ENCODE measurements around the gene TSHZ2.

The TSHZ2 gene

GRCh38 chr20:53070706-53071392 is 98.7 kb downstream of the TSHZ2 start:
- WGBS = 25% methylated on average over 3 of the region's 8 CpGs
- H3K36me3 ChIP-seq (ENCODE audit: control insufficient read depth in 1 of 2, insufficient read depth in 2 of 2, low read depth in 1 of 2, low read length in 2 of 2) = peaks cover 0 to 4% of the 10 kb centered on the region in 2 experiments
- no peak overlapping the region for H3K14ac ChIP-seq (ENCODE audit: low read length in 2 of 2)
- no peak overlapping the region for H3K4me3 ChIP-seq (ENCODE audit: insufficient read depth in 1 of 2, low read depth in 1 of 2, low read length in 2 of 2)
- no peak overlapping the region for H2AFZ ChIP-seq (ENCODE audit: low read depth, low read length)
- no peak overlapping the region for H3K27ac ChIP-seq (ENCODE audit: low read length, poor library complexity, severe bottlenecking)
- H2BK15ac ChIP-seq (ENCODE audit: low read depth, poor library complexity, severe bottlenecking) = no peak overlapping the region
- no peaks in the 10 kb centered on the region for H3K27me3 ChIP-seq (ENCODE audit: control insufficient read depth in 1 of 2, insufficient read depth in 1 of 2, low read length in 2 of 2)
- H3K4ac ChIP-seq (ENCODE audit: low read depth in 1 of 2, low read length in 2 of 2) = no peak overlapping the region
- H3K9me3 ChIP-seq (ENCODE audit: control insufficient read depth, low read length) = no peaks in the 10 kb centered on the region
- H2BK12ac ChIP-seq (ENCODE audit: low read length in 2 of 2) = no peak overlapping the region
- no peak overlapping the region for H3K9ac ChIP-seq (ENCODE audit: low read length)
- no peak overlapping the region for H2BK120ac ChIP-seq (ENCODE audit: low read depth, low read length)
- DNase-seq = peak; percentile 61
- no peak overlapping the region for H4K91ac ChIP-seq (ENCODE audit: low read length)
- no peak overlapping the region for H2AK5ac ChIP-seq (ENCODE audit: low read length, severe bottlenecking)
- no peak overlapping the region for H2BK5ac ChIP-seq (ENCODE audit: low read depth, low read length, poor library complexity, severe bottlenecking)
- no peak overlapping the region for H3K18ac ChIP-seq (ENCODE audit: low read depth in 1 of 2, low read length in 2 of 2)
- no peak overlapping the region for H4K8ac ChIP-seq (ENCODE audit: low read length)
- H3K23ac ChIP-seq (ENCODE audit: low read length in 2 of 2) = no peak overlapping the region
- H3K4me1 ChIP-seq (ENCODE audit: control insufficient read depth, insufficient read depth, low read depth, low read length) = no peaks in the 10 kb centered on the region
- no peaks in the 10 kb centered on the region for H3K79me1 ChIP-seq (replicated peaks; ENCODE audit: low read length, poor library complexity, severe bottlenecking)
- H3K4me2 ChIP-seq (ENCODE audit: low read length, poor library complexity, severe bottlenecking) = no peak overlapping the region

- H2BK5ac ChIP-seq (ENCODE audit: low read depth, low read length, poor library complexity, severe bottlenecking) = no peak overlapping the region
- H3K14ac ChIP-seq (ENCODE audit: low read length in 2 of 2) = no peak overlapping the region
- H2BK120ac ChIP-seq (ENCODE audit: low read depth, low read length) = peak overlapping the region; percentile 74
- no peak overlapping the region for H2AK5ac ChIP-seq (ENCODE audit: low read length, severe bottlenecking)
- H2BK12ac ChIP-seq (ENCODE audit: low read length in 2 of 2) = peak overlapping the region in 1 of 2 experiments; percentile 77
- no peak overlapping the region for H3K4me2 ChIP-seq (ENCODE audit: low read length, poor library complexity, severe bottlenecking)
- no peak overlapping the region for H2AFZ ChIP-seq (ENCODE audit: low read depth, low read length)
- H4K91ac ChIP-seq (ENCODE audit: low read length) = no peak overlapping the region
- H3K27ac ChIP-seq (ENCODE audit: low read length, poor library complexity, severe bottlenecking) = no peak overlapping the region
- no peaks in the 10 kb centered on the region for H3K27me3 ChIP-seq (ENCODE audit: control insufficient read depth in 1 of 2, insufficient read depth in 1 of 2, low read length in 2 of 2)
- no peaks in the 10 kb centered on the region for H3K79me1 ChIP-seq (replicated peaks; ENCODE audit: low read length, poor library complexity, severe bottlenecking)
- H3K4me3 ChIP-seq (ENCODE audit: insufficient read depth in 1 of 2, low read depth in 1 of 2, low read length in 2 of 2) = no peak overlapping the region
- peak overlapping the region; percentile 64 to 66 for H3K18ac ChIP-seq (ENCODE audit: low read depth in 1 of 2, low read length in 2 of 2)
- H3K4ac ChIP-seq (ENCODE audit: low read depth in 1 of 2, low read length in 2 of 2) = peak overlapping the region; percentile 54 to 59
- no peak for DNase-seq
- H3K23ac ChIP-seq (ENCODE audit: low read length in 2 of 2) = no peak overlapping the region
- no peaks in the 10 kb centered on the region for H3K9me3 ChIP-seq (ENCODE audit: control insufficient read depth, low read length)
- no peaks in the 10 kb centered on the region for H3K4me1 ChIP-seq (ENCODE audit: control insufficient read depth, insufficient read depth, low read depth, low read length)
- H4K8ac ChIP-seq (ENCODE audit: low read length) = peak overlapping the region; percentile 66
- H3K9ac ChIP-seq (ENCODE audit: low read length) = no peak overlapping the region
- WGBS = 86% methylated on average over 6 of the region's 8 CpGs
- H2BK15ac ChIP-seq (ENCODE audit: low read depth, poor library complexity, severe bottlenecking) = no peak overlapping the region
- H3K36me3 ChIP-seq (ENCODE audit: control insufficient read depth in 1 of 2, insufficient read depth in 2 of 2, low read depth in 1 of 2, low read length in 2 of 2) = peaks cover 0 to 4% of the 10 kb centered on the region in 2 experiments
Observed at GRCh38 chr20:53071833-53072232, 99.7 kb downstream of the TSHZ2 start.

GRCh38 chr20:53072923-53073579 is 100.9 kb downstream of the TSHZ2 start:
- H3K9ac ChIP-seq (ENCODE audit: low read length) = no peak overlapping the region
- H3K14ac ChIP-seq (ENCODE audit: low read length in 2 of 2) = no peak overlapping the region
- no peak overlapping the region for H2AK5ac ChIP-seq (ENCODE audit: low read length, severe bottlenecking)
- WGBS = 94% methylated on average over 1 of the region's 1 CpG
- no peaks in the 10 kb centered on the region for H3K4me1 ChIP-seq (ENCODE audit: control insufficient read depth, insufficient read depth, low read depth, low read length)
- H3K27ac ChIP-seq (ENCODE audit: low read length, poor library complexity, severe bottlenecking) = no peak overlapping the region
- H4K91ac ChIP-seq (ENCODE audit: low read length) = no peak overlapping the region
- no peak overlapping the region for H2BK15ac ChIP-seq (ENCODE audit: low read depth, poor library complexity, severe bottlenecking)
- no peaks in the 10 kb centered on the region for H3K27me3 ChIP-seq (ENCODE audit: control insufficient read depth in 1 of 2, insufficient read depth in 1 of 2, low read length in 2 of 2)
- no peak overlapping the region for H2BK12ac ChIP-seq (ENCODE audit: low read length in 2 of 2)
- no peak for DNase-seq
- H3K18ac ChIP-seq (ENCODE audit: low read depth in 1 of 2, low read length in 2 of 2) = no peak overlapping the region
- H3K9me3 ChIP-seq (ENCODE audit: control insufficient read depth, low read length) = no peaks in the 10 kb centered on the region
- H2AFZ ChIP-seq (ENCODE audit: low read depth, low read length) = no peak overlapping the region
- no peak overlapping the region for H3K23ac ChIP-seq (ENCODE audit: low read length in 2 of 2)
- H2BK5ac ChIP-seq (ENCODE audit: low read depth, low read length, poor library complexity, severe bottlenecking) = no peak overlapping the region
- H2BK120ac ChIP-seq (ENCODE audit: low read depth, low read length) = no peak overlapping the region
- H3K36me3 ChIP-seq (ENCODE audit: control insufficient read depth in 1 of 2, insufficient read depth in 2 of 2, low read depth in 1 of 2, low read length in 2 of 2) = no peaks in the 10 kb centered on the region
- no peak overlapping the region for H3K4ac ChIP-seq (ENCODE audit: low read depth in 1 of 2, low read length in 2 of 2)
- H3K4me2 ChIP-seq (ENCODE audit: low read length, poor library complexity, severe bottlenecking) = no peak overlapping the region
- no peak overlapping the region for H4K8ac ChIP-seq (ENCODE audit: low read length)
- no peaks in the 10 kb centered on the region for H3K79me1 ChIP-seq (replicated peaks; ENCODE audit: low read length, poor library complexity, severe bottlenecking)
- H3K4me3 ChIP-seq (ENCODE audit: insufficient read depth in 1 of 2, low read depth in 1 of 2, low read length in 2 of 2) = no peak overlapping the region

- Histone ChIP-seq H3K27ac (ENCODE audit: low read length, poor library complexity, severe bottlenecking) (no peak overlapping the region), H4K8ac (ENCODE audit: low read length) (no peak overlapping the region), H3K4me3 (ENCODE audit: insufficient read depth in 1 of 2, low read depth in 1 of 2, low read length in 2 of 2) (no peak overlapping the region), H3K79me1 (replicated peaks; ENCODE audit: low read length, poor library complexity, severe bottlenecking) (no peaks in the 10 kb centered on the region), H3K18ac (ENCODE audit: low read depth in 1 of 2, low read length in 2 of 2) (no peak overlapping the region), H2BK12ac (ENCODE audit: low read length in 2 of 2) (no peak overlapping the region), H2BK5ac (ENCODE audit: low read depth, low read length, poor library complexity, severe bottlenecking) (no peak overlapping the region), H4K91ac (ENCODE audit: low read length) (no peak overlapping the region), H2BK15ac (ENCODE audit: low read depth, poor library complexity, severe bottlenecking) (no peak overlapping the region), H3K4ac (ENCODE audit: low read depth in 1 of 2, low read length in 2 of 2) (no peak overlapping the region), H3K36me3 (ENCODE audit: control insufficient read depth in 1 of 2, insufficient read depth in 2 of 2, low read depth in 1 of 2, low read length in 2 of 2) (no peaks in the 10 kb centered on the region), H2BK120ac (ENCODE audit: low read depth, low read length) (no peak overlapping the region), H3K14ac (ENCODE audit: low read length in 2 of 2) (no peak overlapping the region), H3K4me1 (ENCODE audit: control insufficient read depth, insufficient read depth, low read depth, low read length) (no peaks in the 10 kb centered on the region), H2AK5ac (ENCODE audit: low read length, severe bottlenecking) (no peak overlapping the region), H3K9me3 (ENCODE audit: control insufficient read depth, low read length) (no peaks in the 10 kb centered on the region), H3K9ac (ENCODE audit: low read length) (no peak overlapping the region), H3K23ac (ENCODE audit: low read length in 2 of 2) (no peak overlapping the region), H2AFZ (ENCODE audit: low read depth, low read length) (no peak overlapping the region), H3K27me3 (ENCODE audit: control insufficient read depth in 1 of 2, insufficient read depth in 1 of 2, low read length in 2 of 2) (no peaks in the 10 kb centered on the region), H3K4me2 (ENCODE audit: low read length, poor library complexity, severe bottlenecking) (no peak overlapping the region)
- DNase-seq = no peak
- 100% methylated on average over 1 of the region's 4 CpGs for WGBS
Observed at GRCh38 chr20:53073636-53074415, 101.7 kb downstream of the TSHZ2 start.

Measured in mesenchymal stem cell (in vitro differentiated cells and primary cell).